NK-92 (cell line): ENCODE results near the gene DYNC1H1.

ENCODE experiments used
- DNase-seq: peaks from one replicate; lab custom pipeline; 2025; ENCODE audit not compliant: unreplicated experiment; lab: John Stamatoyannopoulos, UW

Gene DYNC1H1

GRCh38 chr14:102033241-102033640 lies 68.9 kb downstream of the DYNC1H1 start:
- DNase-seq, result no peak

- no peak for DNase-seq
These were observed 69.9 kb downstream of the DYNC1H1 start for GRCh38 chr14:102034301-102034700.

GRCh38 chr14:102035914-102036313 lies 71.5 kb downstream of the DYNC1H1 start:
- no peak for DNase-seq

- DNase-seq, result no peak
These were observed 73.3 kb downstream of the DYNC1H1 start for GRCh38 chr14:102037686-102038085.

- no peak for DNase-seq
These were observed 74.8 kb downstream of the DYNC1H1 start for GRCh38 chr14:102039157-102039556.

- no peak for DNase-seq
These were observed 75.8 kb downstream of the DYNC1H1 start for GRCh38 chr14:102040153-102040552.

- DNase-seq, result no peak
These were observed 78.3 kb downstream of the DYNC1H1 start for GRCh38 chr14:102042699-102043098.

- DNase-seq, result no peak
These were observed 79.1 kb downstream of the DYNC1H1 start for GRCh38 chr14:102043251-102044025.

- no peak for DNase-seq
These were observed 80.2 kb downstream of the DYNC1H1 start for GRCh38 chr14:102044566-102044965.

GRCh38 chr14:102046337-102047278 lies 82.2 kb downstream of the DYNC1H1 start:
- DNase-seq, result no peak

GRCh38 chr14:102047808-102048540 lies 83.6 kb downstream of the DYNC1H1 start:
- no peak for DNase-seq

- DNase-seq, result no peak
These were observed 85.1 kb downstream of the DYNC1H1 start for GRCh38 chr14:102049258-102050025.

- DNase-seq, result no peak
These were observed 85.6 kb downstream of the DYNC1H1 start for GRCh38 chr14:102050026-102050405.

- no peak for DNase-seq
These were observed 86.3 kb downstream of the DYNC1H1 start for GRCh38 chr14:102050625-102051024.

GRCh38 chr14:102052522-102052921 lies 88.1 kb downstream of the DYNC1H1 start:
- no peak for DNase-seq

- DNase-seq, result no peak
These were observed 91.0 kb downstream of the DYNC1H1 start for GRCh38 chr14:102055181-102055901.

- no peak for DNase-seq
These were observed 92.5 kb downstream of the DYNC1H1 start for GRCh38 chr14:102056694-102057442.

GRCh38 chr14:102057480-102058114 lies 93.2 kb downstream of the DYNC1H1 start:
- no peak for DNase-seq

- DNase-seq, result no peak
These were observed 93.8 kb downstream of the DYNC1H1 start for GRCh38 chr14:102058146-102058545.
